Mesenchymal stem cell (in vitro differentiated cells and primary cell): Measurements from ENCODE around the gene COL25A1.

Experiments used
- DNase-seq: peaks from one replicate; pipeline ENCODE4 v3.0.0-alpha.2; 2013
- H2AFZ ChIP-seq: one replicate; pipeline ENCODE4 v1.6.1; 2013; ENCODE audit warnings: low read depth, mild to moderate bottlenecking, control low read depth, inconsistent platforms, low read length, moderate library complexity
- H2AK5ac ChIP-seq: 2 replicates; pipeline ENCODE4 v1.6.1; 2013; ENCODE audit warnings: low read length, moderate library complexity, mild to moderate bottlenecking, inconsistent platforms; ENCODE audit not compliant: severe bottlenecking
- H2BK120ac ChIP-seq: one replicate; pipeline ENCODE4 v1.6.1; 2013; ENCODE audit warnings: low read depth, mild to moderate bottlenecking, inconsistent platforms, low read length, moderate library complexity
- H2BK12ac ChIP-seq, 2 experiments: one replicate each; pipeline ENCODE4 v1.6.1; 2013; ENCODE audit warnings: inconsistent platforms in 2 of 2, low read length in 2 of 2, mild to moderate bottlenecking in 2 of 2, moderate library complexity in 2 of 2, control low read depth in 1 of 2
- H2BK15ac ChIP-seq: one replicate; pipeline ENCODE4 v1.6.1; 2013; ENCODE audit warnings: mild to moderate bottlenecking, low read depth, inconsistent platforms; ENCODE audit not compliant: poor library complexity, severe bottlenecking
- H2BK5ac ChIP-seq: 2 replicates; pipeline ENCODE4 v1.6.1; 2013; ENCODE audit warnings: low read depth, mild to moderate bottlenecking, low read length, control low read depth, inconsistent platforms; ENCODE audit not compliant: poor library complexity, severe bottlenecking
- H3K14ac ChIP-seq, 2 experiments: one replicate each; pipeline ENCODE4 v1.6.1; 2013; ENCODE audit warnings: inconsistent platforms in 2 of 2, low read length in 2 of 2, control low read depth in 1 of 2, mild to moderate bottlenecking in 1 of 2, moderate library complexity in 1 of 2
- H3K18ac ChIP-seq, 2 experiments: one replicate each; pipeline ENCODE4 v1.6.1; 2013; ENCODE audit warnings: inconsistent platforms in 2 of 2, low read length in 2 of 2, control low read depth in 1 of 2, low read depth in 1 of 2, mild to moderate bottlenecking in 1 of 2
- H3K23ac ChIP-seq, 2 experiments: one replicate each; pipeline ENCODE4 v1.6.1; 2013; ENCODE audit warnings: inconsistent platforms in 2 of 2, low read length in 2 of 2, mild to moderate bottlenecking in 2 of 2, moderate library complexity in 2 of 2, control low read depth in 1 of 2
- H3K27ac ChIP-seq: 2 replicates; pipeline ENCODE4 v1.5.1; 2013; ENCODE audit warnings: mild to moderate bottlenecking, moderate library complexity, low read length, control low read depth, inconsistent platforms; ENCODE audit not compliant: poor library complexity, severe bottlenecking
- H3K27me3 ChIP-seq, 2 experiments: 2 replicates each; pipeline versions ENCODE4 v1.6.1 to v1.7.0; 2013; ENCODE audit warnings: low read length in 2 of 2, mild to moderate bottlenecking in 2 of 2, moderate library complexity in 2 of 2, control low read depth in 1 of 2, inconsistent platforms in 1 of 2; ENCODE audit not compliant: control insufficient read depth in 1 of 2, insufficient read depth in 1 of 2
- H3K36me3 ChIP-seq, 2 experiments: 2 replicates each; pipeline versions ENCODE4 v1.6.1 to v1.7.0; 2013; ENCODE audit warnings: low read length in 2 of 2, control low read depth in 1 of 2, inconsistent platforms in 1 of 2, low read depth in 1 of 2, mild to moderate bottlenecking in 1 of 2; ENCODE audit not compliant: insufficient read depth in 2 of 2, control insufficient read depth in 1 of 2
- H3K4ac ChIP-seq, 2 experiments: one replicate each; pipeline ENCODE4 v1.6.1; 2013; ENCODE audit warnings: inconsistent platforms in 2 of 2, low read length in 2 of 2, mild to moderate bottlenecking in 2 of 2, moderate library complexity in 2 of 2, control low read depth in 1 of 2, low read depth in 1 of 2
- H3K4me1 ChIP-seq: 2 replicates; pipeline ENCODE4 v1.6.1; 2013; ENCODE audit warnings: low read depth, low read length, control low read depth; ENCODE audit not compliant: control insufficient read depth, insufficient read depth
- H3K4me2 ChIP-seq: 2 replicates; pipeline ENCODE4 v1.6.1; 2013; ENCODE audit warnings: low read length, mild to moderate bottlenecking, inconsistent platforms; ENCODE audit not compliant: poor library complexity, severe bottlenecking
- H3K4me3 ChIP-seq, 2 experiments: 2 replicates each; pipeline versions ENCODE4 v1.5.1 to v1.7.0; 2013; ENCODE audit warnings: low read length in 2 of 2, mild to moderate bottlenecking in 2 of 2, control low read depth in 1 of 2, low read depth in 1 of 2; ENCODE audit not compliant: insufficient read depth in 1 of 2
- H3K79me1 ChIP-seq: replicated peaks from 2 replicates; pipeline ENCODE4 v1.6.1; 2013; ENCODE audit warnings: mild to moderate bottlenecking, control low read depth, low read length, inconsistent platforms; ENCODE audit not compliant: poor library complexity, severe bottlenecking
- H3K9ac ChIP-seq: 2 replicates; pipeline ENCODE4 v1.7.0; 2013; ENCODE audit warnings: mild to moderate bottlenecking, low read length, moderate library complexity
- H3K9me3 ChIP-seq: 2 replicates; pipeline ENCODE4 v1.7.0; 2013; ENCODE audit warnings: mild to moderate bottlenecking, low read length; ENCODE audit not compliant: control insufficient read depth
- H4K8ac ChIP-seq: one replicate; pipeline ENCODE4 v1.6.1; 2013; ENCODE audit warnings: inconsistent platforms, mild to moderate bottlenecking, low read length, moderate library complexity
- H4K91ac ChIP-seq: one replicate; pipeline ENCODE4 v1.6.1; 2013; ENCODE audit warnings: mild to moderate bottlenecking, low read length, inconsistent platforms
- WGBS: methylation state at CpG from one replicate; pipeline ENCODE4 v1.1.7; 2013; ENCODE audit warnings: mixed read lengths; 5-methylcytosine and 5-hydroxymethylcytosine counted together

Gene COL25A1

GRCh38 chr4:108828620-108829019, 473.8 kb downstream of the COL25A1 start:
- Histone ChIP-seq H3K4ac (no peak overlapping the region), H2BK15ac (no peak overlapping the region), H3K27me3 (no peaks in the 10 kb centered on the region), H2BK5ac (no peak overlapping the region), H3K27ac (no peak overlapping the region), H3K14ac (no peak overlapping the region), H3K79me1 (no peaks in the 10 kb centered on the region), H3K9ac (no peak overlapping the region), H3K36me3 (no peaks in the 10 kb centered on the region), H3K18ac (no peak overlapping the region), H4K91ac (no peak overlapping the region), H3K4me3 (no peak overlapping the region), H3K4me1 (peaks cover 2% of the 10 kb centered on the region), H3K23ac (no peak overlapping the region), H2BK12ac (no peak overlapping the region), H2AK5ac (no peak overlapping the region), H3K9me3 (no peaks in the 10 kb centered on the region), H4K8ac (no peak overlapping the region), H3K4me2 (no peak overlapping the region), H2AFZ (no peak overlapping the region), H2BK120ac (no peak overlapping the region)
- WGBS: 29% methylated on average over 2 of the region's 3 CpGs
- no peak for DNase-seq

- H4K91ac ChIP-seq: no peak overlapping the region
- no peak overlapping the region for H3K4me2 ChIP-seq
- no peak overlapping the region for H2AK5ac ChIP-seq
- H3K36me3 ChIP-seq: no peaks in the 10 kb centered on the region
- no peak overlapping the region for H2BK15ac ChIP-seq
- DNase-seq: no peak
- no peak overlapping the region for H3K27ac ChIP-seq
- no peak overlapping the region for H2BK5ac ChIP-seq
- no peak overlapping the region for H3K14ac ChIP-seq
- no peak overlapping the region for H4K8ac ChIP-seq
- no peak overlapping the region for H3K4me3 ChIP-seq
- H2BK120ac ChIP-seq: no peak overlapping the region
- peaks cover 2% of the 10 kb centered on the region for H3K4me1 ChIP-seq
- WGBS: 83% methylated on average over 1 of the region's 2 CpGs
- no peak overlapping the region for H3K23ac ChIP-seq
- H2BK12ac ChIP-seq: no peak overlapping the region
- no peak overlapping the region for H3K9ac ChIP-seq
- H3K79me1 ChIP-seq: no peaks in the 10 kb centered on the region
- no peak overlapping the region for H2AFZ ChIP-seq
- no peaks in the 10 kb centered on the region for H3K27me3 ChIP-seq
- no peak overlapping the region for H3K18ac ChIP-seq
- H3K9me3 ChIP-seq: no peaks in the 10 kb centered on the region
- no peak overlapping the region for H3K4ac ChIP-seq
Measured at GRCh38 chr4:108825737-108826136, 476.7 kb downstream of the COL25A1 start.

- no peak overlapping the region for H2AFZ ChIP-seq
- H2BK120ac ChIP-seq: no peak overlapping the region
- no peak overlapping the region for H3K9ac ChIP-seq
- no peaks in the 10 kb centered on the region for H3K4me1 ChIP-seq
- no peak overlapping the region for H3K14ac ChIP-seq
- no peaks in the 10 kb centered on the region for H3K9me3 ChIP-seq
- no CpG with 5 or more reads among the region's 2 CpGs for WGBS
- no peak overlapping the region for H3K4me2 ChIP-seq
- no peak overlapping the region for H3K4ac ChIP-seq
- no peak overlapping the region for H3K27ac ChIP-seq
- H3K4me3 ChIP-seq: no peak overlapping the region
- H3K79me1 ChIP-seq: no peaks in the 10 kb centered on the region
- no peak overlapping the region for H2BK15ac ChIP-seq
- H4K91ac ChIP-seq: no peak overlapping the region
- no peak overlapping the region for H2AK5ac ChIP-seq
- no peaks in the 10 kb centered on the region for H3K27me3 ChIP-seq
- no peak overlapping the region for H2BK5ac ChIP-seq
- no peaks in the 10 kb centered on the region for H3K36me3 ChIP-seq
- H2BK12ac ChIP-seq: no peak overlapping the region
- H3K18ac ChIP-seq: no peak overlapping the region
- no peak for DNase-seq
- H4K8ac ChIP-seq: no peak overlapping the region
- no peak overlapping the region for H3K23ac ChIP-seq
Measured at GRCh38 chr4:108821351-108821930, 481.0 kb downstream of the COL25A1 start.

GRCh38 chr4:108820492-108821350, 481.7 kb downstream of the COL25A1 start:
- H2BK12ac ChIP-seq: no peak overlapping the region
- no peaks in the 10 kb centered on the region for H3K9me3 ChIP-seq
- H2BK120ac ChIP-seq: no peak overlapping the region
- no peak overlapping the region for H3K27ac ChIP-seq
- H3K23ac ChIP-seq: no peak overlapping the region
- H4K91ac ChIP-seq: no peak overlapping the region
- no peak overlapping the region for H3K14ac ChIP-seq
- no peak for DNase-seq
- H2AFZ ChIP-seq: no peak overlapping the region
- no peak overlapping the region for H2AK5ac ChIP-seq
- no peaks in the 10 kb centered on the region for H3K79me1 ChIP-seq
- no peaks in the 10 kb centered on the region for H3K36me3 ChIP-seq
- H3K27me3 ChIP-seq: no peaks in the 10 kb centered on the region
- H3K4me3 ChIP-seq: no peak overlapping the region
- H4K8ac ChIP-seq: no peak overlapping the region
- H3K4me1 ChIP-seq: no peaks in the 10 kb centered on the region
- H2BK15ac ChIP-seq: no peak overlapping the region
- no peak overlapping the region for H3K4me2 ChIP-seq
- no peak overlapping the region for H3K18ac ChIP-seq
- no peak overlapping the region for H3K4ac ChIP-seq
- no peak overlapping the region for H3K9ac ChIP-seq
- WGBS: no CpG with 5 or more reads among the region's 1 CpG
- H2BK5ac ChIP-seq: no peak overlapping the region
